Measurements from ENCODE around the gene TMEM196. TPM values are rescaled to one million over a fixed set of nuclear protein-coding genes. Genes with fewer than 3 reads are reported as not detected.

TMEM196 gene
- total RNA-seq, 1 experiment from 2014 or later: not detected

GRCh38 chr7:19775578-19775977, 2.2 kb upstream of the TMEM196 start:
- POLR2A ChIA-PET: no interaction called here
- Histone ChIP-seq H3K4me1 (ENCODE audit: control insufficient read depth, insufficient read depth, low read length) (peaks cover 5% of the 10 kb centered on the region), H3K27me3 (ENCODE audit: control insufficient read depth, insufficient read depth, low read length) (peaks cover 20% of the 10 kb centered on the region), H3K9me3 (ENCODE audit: control insufficient read depth, insufficient read depth, low read depth, low read length) (no peaks in the 10 kb centered on the region), H3K36me3 (ENCODE audit: control insufficient read depth, insufficient read depth, low read length) (no peaks in the 10 kb centered on the region), H3K27ac (ENCODE audit: low read length) (no peak overlapping the region), H3K4me3 (ENCODE audit: low read depth in 2 of 2, low read length in 2 of 2) (no peak overlapping the region)
- BruUV-seq (replicated peaks): no TSS peak
- TF ChIP-seq SIN3A (IDR thresholded peaks at IDR 0.05; ENCODE audit: borderline replicate concordance, insufficient read depth, low read depth, low read length) (no peak), REST (IDR thresholded peaks at IDR 0.05; ENCODE audit: insufficient read depth in 1 of 2, low read depth in 2 of 2, low read length in 1 of 2) (no peak), TCF7L2 (IDR thresholded peaks at IDR 0.05; ENCODE audit: low read depth, low read length) (no peak), CTCF (IDR thresholded peaks at IDR 0.05) (no peak; the same call in 1 of the 2 replicates), POLR2AphosphoS5 (IDR thresholded peaks at IDR 0.05; ENCODE audit: low read depth, low read length) (no peak)
- in situ Hi-C loops (cut with HindIII; ENCODE audit: low pct_unique_long_range_greater_than_20kb, low sequenced_read_pairs) (no loop called here), intact Hi-C loops (cut with micrococcal nuclease; ENCODE audit: unreplicated experiment) (no loop called here)
- no peak for ATAC-seq
- no peak for DNase-seq (ENCODE audit: low read depth, low spot score)
- CTCF ChIA-PET: no interaction called here

GRCh38 chr7:19772306-19772705, 1.1 kb downstream of the TMEM196 start:
- CTCF ChIA-PET: interaction anchor here (0.9 kb wide), 1 partner anchor 18 kb away, joined by 4 read pairs; no protein-coding TSS in a partner anchor
- TF ChIP-seq TCF7L2 (IDR thresholded peaks at IDR 0.05; ENCODE audit: low read depth, low read length): no peak
- TF ChIP-seq POLR2AphosphoS5 (IDR thresholded peaks at IDR 0.05; ENCODE audit: low read depth, low read length): no peak
- no peak for TF ChIP-seq CTCF (IDR thresholded peaks at IDR 0.05)
- no peak for TF ChIP-seq REST (IDR thresholded peaks at IDR 0.05; ENCODE audit: insufficient read depth in 1 of 2, low read depth in 2 of 2, low read length in 1 of 2)
- TF ChIP-seq SIN3A (IDR thresholded peaks at IDR 0.05; ENCODE audit: borderline replicate concordance, insufficient read depth, low read depth, low read length): no peak
- ATAC-seq (peak; percentile 53; the same call in 1 of the 2 replicates), DNase-seq (ENCODE audit: low read depth, low spot score) (no peak)
- in situ Hi-C loops (cut with HindIII; ENCODE audit: low pct_unique_long_range_greater_than_20kb, low sequenced_read_pairs): no loop called here
- Histone ChIP-seq H3K27me3 (ENCODE audit: control insufficient read depth, insufficient read depth, low read length) (peaks cover 22% of the 10 kb centered on the region), H3K4me1 (ENCODE audit: control insufficient read depth, insufficient read depth, low read length) (peaks cover 5% of the 10 kb centered on the region), H3K27ac (ENCODE audit: low read length) (no peak overlapping the region), H3K36me3 (ENCODE audit: control insufficient read depth, insufficient read depth, low read length) (no peaks in the 10 kb centered on the region), H3K4me3 (ENCODE audit: low read depth in 2 of 2, low read length in 2 of 2) (peak overlapping the region in 1 of 2 experiments; percentile 43; a peak in 2 of 4 replicates), H3K9me3 (ENCODE audit: control insufficient read depth, insufficient read depth, low read depth, low read length) (no peaks in the 10 kb centered on the region)
- intact Hi-C loops (cut with micrococcal nuclease; ENCODE audit: unreplicated experiment): no loop called here
- BruUV-seq (replicated peaks): no TSS peak
- POLR2A ChIA-PET: no interaction called here
